Measurements from ENCODE around the gene EIF4A2.
"Not testable (repeated sequence)": the region's sequence is repeated elsewhere in the genome, so short reads cannot be mapped to it uniquely, and the experiment has no call there.

The EIF4A2 gene

DNA sequence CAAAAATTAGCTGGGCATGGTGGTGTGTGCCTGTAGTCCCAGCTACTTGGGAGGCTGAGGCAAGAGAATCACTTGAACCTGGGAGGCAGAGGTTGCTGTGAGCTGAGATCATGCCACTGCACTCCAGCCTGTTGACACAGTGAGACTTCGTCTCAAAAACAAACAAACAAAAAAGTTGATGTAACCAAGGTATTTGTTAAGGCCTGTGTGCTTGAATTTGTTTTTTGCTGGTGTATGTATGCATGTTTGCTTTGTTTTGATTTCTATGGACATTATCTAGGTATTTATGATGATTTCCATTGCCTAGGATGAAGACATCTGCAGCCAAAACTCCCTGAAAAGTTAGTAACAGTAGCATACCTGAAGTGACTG, 39.0 kb downstream of the EIF4A2 start:
- not testable (repeated sequence) for DNase-seq

DNA sequence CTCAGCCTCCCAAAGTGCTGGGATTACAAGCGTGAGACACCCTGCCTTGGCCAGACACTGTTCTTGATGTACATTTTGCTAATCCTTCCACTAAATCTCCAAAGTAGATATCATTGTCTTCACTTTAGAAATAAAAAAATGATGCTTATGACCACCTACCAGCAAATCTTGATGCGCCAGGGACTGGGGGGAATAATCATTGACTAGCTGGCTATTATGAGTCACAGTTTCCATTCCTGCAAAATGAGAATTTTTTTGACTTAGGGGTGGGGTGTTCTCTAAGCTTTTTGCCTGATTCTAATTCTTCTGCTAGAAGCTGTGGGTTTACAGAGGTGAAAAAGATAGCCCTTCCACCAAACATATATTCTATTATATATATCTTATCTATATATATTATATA, 40.0 kb downstream of the EIF4A2 start:
- no peak for DNase-seq

DNA sequence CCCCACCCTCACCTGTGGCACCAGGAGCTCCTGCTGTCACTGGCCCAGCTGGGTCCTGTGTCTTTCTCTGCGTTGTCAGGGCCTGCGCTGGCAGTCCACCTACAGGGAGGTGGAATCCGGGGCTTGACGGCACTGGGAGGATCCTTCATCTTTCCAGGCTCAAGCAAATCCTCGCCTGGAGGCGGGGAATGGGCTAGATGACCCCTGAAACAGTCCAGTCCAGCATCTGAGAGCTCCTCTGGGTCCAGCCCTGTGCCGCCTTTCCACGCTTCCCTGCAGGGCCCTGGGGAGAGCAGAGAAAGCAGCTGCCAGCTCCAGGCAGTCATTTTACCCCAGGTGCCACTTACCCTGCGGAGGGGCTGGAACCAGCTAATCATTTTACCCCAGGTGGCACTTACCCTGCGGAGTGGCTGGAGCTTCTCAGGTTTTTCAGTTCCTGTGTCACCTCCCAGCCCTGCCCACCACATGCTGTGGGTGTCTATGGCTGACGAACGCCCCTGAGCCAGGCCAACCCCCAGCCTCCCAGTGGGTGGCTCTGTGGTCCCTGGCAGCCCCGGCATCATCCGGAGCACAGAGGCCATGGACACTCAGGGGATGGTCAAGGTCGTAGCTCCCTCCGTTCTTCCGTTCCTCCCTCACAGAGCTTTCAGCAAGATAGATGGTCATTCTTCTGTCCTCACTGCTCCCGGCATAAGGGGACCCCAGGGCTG, 41.2 kb downstream of the EIF4A2 start:
- DNase-seq, result peak; percentile 22

DNA sequence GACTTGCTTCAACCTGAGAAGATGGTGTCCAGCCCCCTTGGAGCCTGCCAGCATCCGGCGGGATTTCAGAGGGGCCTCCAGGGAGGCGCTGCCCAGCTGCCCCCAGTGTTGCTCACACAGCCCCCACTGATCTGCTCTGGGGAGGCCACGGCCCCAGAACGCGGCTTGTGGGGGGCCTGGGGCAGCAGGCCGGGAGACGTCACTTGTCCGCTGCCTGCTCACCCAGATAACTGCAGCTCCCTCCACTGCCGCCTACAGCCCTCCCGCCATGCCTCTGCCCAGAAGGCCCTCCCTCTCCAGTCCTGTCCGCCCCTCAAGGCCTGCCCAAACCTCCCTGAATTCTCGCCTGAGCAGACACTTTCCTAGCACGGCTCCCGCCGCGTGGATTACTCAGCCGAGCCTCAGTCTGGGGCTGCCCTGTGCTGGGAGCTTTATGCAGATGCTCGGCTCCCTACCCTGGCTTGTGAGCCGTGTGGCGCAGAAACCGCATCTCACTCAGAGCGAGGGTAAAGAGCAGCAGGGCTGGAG, 42.0 kb downstream of the EIF4A2 start:
- peak; percentile 26 for DNase-seq

DNA sequence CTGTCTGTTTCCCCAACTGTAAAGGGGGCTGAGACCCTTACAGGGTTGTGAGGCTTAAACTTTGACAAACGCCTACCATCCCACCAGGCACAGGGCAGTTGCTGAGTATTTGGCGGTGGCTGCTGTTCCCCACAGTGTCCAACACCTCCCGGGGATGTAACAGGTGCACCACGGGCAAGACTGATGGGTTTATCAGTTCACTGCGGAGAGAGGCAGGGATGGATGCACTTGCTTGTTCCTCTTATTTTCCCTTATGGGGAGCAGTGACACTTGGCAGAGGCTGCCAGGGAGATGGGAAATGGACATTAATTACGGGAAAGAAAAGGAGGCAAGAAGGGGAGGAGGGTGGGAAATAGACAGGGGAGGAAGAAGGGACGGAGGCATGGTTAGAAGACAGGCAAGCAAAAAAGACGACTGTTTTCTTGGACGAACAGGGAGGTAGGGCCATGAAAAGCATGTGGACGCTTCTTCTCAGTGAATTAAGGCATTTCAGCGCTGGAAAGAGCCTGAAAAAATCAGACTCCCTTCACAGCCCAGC, 42.6 kb downstream of the EIF4A2 start:
- no peak for DNase-seq

DNA sequence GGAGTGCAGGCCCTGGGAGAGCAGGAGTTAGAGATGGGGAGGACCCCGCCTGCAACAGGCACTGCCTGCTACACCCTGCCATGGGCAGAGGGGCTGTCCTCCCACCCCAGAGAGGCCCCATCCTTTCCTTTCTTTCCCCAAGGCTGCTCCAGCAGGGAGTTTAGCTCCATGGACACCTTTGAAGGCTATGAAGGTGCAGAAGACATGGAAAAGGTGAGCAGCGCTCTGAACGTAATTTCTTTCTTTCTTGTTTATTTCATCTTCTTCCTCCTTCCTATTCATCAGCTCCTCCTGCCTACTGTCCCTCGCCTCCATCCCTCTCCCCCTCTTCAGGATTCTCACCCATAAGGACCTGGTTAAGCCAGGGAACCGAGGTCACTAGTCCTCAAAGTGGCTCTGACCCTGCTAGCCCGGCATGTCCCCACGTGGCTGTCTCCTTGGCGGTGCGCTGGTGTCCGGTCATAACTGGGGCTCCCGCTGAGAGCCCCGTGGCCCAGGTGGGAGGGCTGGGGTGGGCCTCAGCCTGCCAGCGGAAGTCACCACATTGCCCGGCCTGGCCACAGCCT, 43.1 kb downstream of the EIF4A2 start:
- no peak for DNase-seq

DNA sequence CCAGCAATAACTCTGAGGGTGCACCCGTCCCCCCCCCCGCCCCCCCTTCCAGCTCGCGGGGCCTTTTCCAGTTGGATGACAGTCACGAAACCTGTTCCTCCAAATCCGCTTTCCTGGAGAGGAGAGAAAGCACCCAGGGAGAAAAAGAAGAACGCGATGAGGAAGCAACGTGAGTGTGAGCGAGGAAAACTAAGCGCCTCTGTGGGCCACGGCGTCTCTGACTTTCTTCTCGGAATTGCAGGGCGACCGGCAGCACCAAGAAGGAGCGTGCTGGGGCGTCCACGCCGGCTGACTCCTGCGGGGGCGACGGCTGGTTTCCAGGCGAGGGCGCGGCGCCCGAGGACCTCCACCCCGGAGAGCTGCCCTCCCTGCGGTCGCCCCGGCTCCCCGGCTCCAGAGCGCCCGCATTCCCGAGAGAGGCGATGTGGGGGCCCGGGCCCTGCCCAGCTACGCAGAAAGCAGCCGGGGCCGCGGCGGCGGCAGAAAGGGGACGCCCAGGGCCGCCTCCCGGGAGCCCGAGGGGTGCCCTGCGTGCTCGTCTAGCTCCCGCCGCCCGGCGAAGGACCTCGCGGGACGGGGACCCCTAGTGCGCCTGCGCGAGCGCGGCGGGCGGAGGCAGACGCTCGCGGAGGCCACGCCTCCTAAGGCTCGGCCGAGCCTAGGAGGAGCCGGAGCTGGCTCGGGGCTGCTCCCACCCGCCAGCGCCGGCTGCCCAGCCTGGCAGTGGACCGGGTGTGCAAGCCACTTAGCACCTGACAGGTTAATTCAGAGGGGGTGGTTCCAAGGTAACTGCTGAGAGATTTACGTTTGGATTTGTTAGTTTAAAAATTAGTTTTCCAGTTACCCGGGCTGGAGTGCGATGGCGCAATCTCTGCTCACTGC, 43.8 kb downstream of the EIF4A2 start:
- DNase-seq, result peak; percentile 74

DNA sequence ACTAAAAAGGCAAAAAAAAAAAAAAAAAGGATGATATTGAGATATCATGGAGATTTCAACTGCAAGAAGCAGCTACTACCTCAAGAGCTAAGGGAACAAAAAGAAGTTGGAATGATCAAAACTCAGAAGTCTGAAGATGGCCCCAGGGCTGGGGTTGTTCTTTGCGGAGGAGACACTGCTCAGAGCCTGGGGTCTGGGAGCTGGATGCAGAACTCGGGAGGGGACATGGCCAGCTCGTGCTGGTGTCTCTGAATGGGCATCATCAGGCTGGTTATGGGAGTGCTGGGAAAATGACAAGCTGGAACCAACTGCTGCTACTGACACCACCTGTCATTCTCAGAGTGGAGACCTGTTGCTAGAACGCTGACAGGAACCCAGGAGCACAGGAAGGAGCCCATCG, 45.0 kb downstream of the EIF4A2 start:
- no peak for DNase-seq

DNA sequence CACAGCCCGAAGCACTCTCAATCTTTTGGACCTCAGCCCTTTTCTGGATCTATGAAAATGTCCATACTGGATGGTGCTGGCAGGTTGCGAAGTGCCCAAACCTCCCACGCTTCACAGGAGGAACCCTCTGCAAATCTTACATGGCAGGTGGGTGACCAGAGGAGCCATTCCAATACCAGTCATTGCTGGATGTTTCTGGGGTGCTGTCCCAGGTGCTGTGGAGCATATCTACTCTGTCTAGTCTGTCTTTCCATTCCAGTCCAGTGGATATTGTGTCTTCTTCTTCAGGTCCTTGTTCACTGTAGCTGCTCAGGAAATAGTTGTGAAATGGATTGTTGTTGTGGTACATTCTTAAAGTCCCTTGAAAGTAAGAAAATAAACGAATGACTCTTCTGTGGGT, 48.4 kb downstream of the EIF4A2 start:
- DNase-seq, result no peak

DNA sequence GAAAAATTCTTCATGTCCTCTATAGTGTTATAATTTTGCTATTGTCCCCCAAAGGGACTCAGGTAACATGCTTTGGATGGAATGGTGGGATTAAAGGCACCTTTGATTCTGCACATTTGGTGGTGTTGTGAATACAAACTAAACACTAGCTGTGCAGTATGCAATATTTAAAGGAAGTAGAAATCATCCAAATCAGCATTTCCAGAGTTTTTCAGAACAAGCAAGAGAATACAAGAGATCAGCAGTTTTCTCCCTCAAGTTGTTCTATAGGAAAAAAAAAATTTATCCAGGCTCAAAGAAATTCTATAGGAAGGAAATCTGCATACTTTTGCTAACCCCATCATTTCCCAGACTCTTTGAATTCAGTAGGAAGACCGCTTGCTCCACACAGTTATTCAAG, 48.9 kb downstream of the EIF4A2 start:
- DNase-seq, result no peak
